ENCODE measurements around the gene RPL34.

RPL34 gene

DNA sequence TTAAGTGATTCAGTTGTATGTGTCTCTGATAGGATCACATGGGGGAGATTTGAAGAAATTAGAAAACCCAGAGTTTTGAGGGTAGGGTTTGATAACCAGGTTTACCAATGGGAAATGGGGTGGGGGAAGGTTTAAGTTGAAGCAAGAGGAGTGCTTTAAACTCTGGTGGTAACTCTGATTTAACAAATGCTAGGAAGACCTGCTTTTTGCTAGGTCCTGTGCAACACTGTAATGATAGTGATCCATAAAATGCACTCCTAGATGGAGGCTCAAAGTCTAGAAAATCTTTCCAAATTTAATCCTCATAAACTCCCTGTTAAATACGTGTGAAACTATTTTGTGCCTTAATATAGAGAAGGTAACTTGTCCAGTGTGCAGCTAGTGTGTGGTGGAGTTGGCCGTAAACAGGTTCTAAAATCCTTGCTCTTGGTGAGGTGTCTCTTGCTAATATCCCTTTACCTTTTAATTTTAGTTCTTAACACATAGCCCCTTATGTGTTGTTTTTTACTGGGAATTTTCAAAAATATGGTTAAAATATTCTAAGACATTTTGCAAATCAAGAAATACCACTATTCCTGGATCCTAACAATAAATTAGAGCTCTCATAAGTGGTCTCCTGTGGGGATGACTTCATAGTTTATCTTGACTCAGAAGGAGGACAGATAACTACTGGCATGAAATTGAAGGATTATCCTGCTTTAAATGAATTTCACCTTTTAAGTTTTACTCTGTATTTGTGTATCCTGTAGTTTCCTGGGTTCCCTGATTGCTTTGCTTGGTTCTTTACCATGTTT is 4.1 kb downstream of the RPL34 start:
- no peak for DNase-seq

DNA sequence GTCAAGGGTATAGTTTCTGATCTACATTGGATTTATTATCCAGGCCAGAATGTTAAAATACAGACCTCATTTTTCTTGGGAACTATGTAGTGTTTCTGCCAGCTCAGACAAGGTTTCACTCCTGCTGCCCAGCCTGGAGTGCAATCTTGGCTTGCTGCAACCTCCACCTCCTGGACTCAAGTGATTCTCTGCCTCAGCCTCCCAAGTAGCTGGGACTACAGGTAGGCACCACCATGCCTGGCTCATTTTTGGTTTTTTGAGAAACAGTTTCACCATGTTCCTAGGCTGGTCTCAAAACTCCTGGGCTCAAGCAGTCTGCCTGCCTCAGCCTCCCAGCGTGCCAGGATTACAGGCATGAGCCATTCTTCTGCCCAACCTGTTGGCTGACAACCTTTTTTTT is 5.7 kb downstream of the RPL34 start:
- DNase-seq = no peak

DNA sequence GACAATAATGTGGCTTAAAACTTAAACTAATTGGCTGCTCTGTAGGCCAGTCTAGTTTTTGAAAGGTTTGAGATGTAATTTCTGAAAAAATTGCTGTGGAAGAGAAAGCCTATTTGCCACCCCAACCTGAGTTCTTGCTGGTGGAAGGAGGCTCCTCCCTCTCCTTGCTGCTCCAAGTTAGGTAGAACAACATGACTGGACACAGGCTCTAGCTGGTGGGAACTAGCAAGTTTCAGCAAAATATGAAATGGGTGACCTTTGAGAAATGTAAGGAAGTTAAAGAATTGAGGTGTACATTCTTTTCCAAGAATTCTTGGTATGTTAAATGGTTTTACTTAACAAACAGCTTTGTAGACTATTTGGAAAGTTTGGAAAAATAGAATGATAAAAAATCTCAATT is 8.0 kb downstream of the RPL34 start:
- no peak for DNase-seq

DNA sequence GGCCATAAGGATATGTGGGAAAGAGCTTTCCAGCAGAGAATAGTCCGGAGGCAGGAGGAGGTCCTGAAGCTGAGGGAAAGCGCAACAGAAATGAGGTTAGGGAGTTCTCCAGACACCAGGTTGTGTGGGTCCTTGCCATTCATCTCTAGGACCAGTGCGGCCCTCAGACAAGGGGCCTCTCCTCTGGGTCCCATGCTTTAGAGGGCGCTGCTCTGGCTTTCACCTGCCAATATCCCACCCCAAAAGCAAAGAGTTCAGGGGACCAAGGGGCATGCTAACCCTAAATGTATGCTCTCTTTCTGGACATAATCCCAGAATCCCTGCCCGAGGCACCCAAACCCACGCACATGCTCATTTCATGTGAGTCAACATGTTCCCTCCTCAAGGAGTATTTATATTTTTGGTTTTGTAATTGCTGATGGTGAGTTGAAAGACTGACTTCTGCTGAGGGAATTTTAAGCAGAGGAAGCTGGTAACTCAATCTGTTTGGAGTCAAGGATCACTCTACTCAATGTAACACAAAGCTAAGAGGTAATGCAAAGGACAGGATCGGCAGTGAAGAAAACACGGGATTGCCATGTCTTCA is 14.8 kb downstream of the RPL34 start:
- no peak for DNase-seq

DNA sequence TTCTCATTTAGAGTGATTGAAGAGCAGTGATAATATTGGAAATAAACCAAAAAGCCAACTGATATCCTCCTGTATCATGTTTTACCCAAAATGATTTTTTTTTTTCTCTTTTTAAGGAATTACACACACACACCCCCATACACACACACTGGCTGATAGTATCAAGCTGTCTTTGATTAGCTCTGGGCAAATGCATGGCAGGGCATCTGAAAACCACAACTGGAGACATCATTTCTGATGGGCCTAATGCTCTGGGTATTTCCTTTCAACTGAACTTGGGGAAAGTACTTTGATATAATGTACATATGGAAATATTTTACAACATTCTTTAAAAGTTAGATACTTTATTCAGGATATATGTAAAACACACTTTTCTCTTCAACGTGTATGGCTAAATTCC is 15.9 kb downstream of the RPL34 start:
- DNase-seq = no peak

DNA sequence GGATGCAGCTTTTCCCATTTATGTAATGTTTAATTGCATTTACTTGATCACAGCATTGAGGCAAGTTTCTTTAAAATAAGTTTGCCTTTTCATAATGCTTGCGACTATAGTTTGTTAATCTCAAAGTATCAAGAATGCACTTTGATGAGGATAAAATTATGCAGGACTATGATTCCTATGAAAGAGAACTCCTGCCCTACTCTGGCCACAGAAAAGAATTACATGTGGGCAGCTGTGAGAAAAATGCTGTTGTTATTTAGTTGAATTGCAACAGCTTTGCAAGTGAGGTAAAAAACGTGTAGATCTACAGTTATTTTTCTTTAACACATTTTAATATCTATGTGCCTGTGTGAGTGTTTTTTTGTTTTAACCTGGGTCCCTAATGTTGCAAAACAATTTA is 17.5 kb downstream of the RPL34 start:
- no peak for DNase-seq

DNA sequence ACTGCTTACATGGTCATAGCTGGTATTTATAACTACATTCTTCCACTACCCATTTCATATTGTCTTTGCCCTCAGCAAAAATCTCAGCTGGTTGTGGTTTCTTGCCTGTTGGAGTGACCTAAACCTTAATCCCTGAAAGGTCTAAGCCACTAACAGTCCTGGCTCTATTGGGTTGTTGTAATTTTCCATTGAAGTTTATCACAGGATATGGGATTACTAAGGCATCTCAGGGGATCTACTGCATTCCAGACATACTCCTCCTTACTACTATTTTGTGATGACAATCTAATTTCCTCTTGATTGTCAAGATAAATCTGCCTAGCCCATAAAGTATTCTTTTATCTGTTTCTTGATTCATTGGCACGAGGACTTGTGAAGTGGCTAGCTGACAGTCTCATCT is 23.9 kb downstream of the RPL34 start:
- DNase-seq = no peak

DNA sequence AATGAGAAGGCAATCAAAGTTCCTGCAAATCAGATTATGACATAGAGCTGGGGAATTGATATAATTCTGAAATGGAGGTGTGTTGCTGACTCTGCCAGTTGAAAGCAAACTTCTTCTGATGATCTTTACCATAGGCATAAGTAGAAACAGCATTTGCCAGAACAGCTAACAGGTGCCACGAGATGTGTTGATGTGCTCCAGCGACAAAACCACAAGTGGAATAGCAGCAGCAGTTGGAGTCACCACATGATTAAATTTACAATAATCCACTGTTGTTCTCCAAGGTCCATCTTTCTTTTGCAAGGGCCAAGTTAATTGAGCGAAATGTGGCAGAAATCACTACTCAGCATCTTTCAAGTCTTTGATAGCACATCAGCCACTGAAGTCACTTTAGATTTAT is 26.3 kb downstream of the RPL34 start:
- DNase-seq = no peak

DNA sequence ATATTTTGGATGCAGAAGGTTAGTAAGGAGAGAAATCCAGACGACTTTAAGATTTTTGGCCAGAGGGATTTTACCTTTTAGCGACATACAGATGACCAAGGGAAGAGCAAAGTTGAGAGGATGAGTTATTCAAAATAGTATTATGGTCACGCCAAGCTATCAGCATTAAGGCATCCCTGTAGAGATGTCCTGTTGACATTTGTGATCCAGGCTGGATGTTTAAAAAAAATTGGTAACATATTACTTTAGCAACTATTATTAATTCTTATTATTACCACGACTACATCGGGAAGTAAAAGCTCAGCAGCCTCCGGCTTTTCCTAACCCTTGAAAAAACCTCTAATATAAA is 29.5 kb downstream of the RPL34 start:
- DNase-seq = no peak

DNA sequence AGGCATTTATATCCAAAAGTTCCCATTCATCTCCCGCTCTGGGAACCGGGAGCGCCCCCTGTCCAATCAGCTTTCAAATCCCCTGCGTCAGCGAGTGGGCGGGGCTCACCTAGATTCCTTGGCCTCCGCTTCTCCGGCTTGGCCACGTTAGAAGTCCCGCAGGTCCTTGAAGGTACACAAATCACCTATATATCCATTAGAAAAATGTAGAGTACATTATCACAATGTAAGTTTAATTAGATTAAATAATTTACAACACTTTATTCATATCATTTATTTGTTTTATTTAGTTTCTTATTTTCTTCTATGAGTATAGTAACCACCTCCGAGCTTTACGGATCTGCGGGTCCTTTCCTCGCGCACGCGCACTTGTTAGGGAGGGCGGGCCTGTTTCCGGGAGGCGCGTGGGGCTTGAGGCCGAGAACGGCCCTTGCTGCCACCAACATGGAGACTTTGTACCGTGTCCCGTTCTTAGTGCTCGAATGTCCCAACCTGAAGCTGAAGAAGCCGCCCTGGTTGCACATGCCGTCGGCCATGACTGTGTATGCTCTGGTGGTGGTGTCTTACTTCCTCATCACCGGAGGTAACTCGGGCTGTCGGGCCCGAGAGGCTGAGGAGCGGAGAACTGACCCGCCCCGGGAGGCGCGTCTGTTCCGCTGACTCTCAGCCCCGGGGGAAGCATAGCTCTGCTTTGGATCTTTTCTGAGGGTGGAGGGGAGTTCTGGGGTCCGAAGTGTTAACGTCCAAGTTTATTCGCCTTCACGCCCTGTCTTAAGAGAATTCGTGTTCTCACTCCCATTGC is 30.0 kb downstream of the RPL34 start, which contains the start of gene OSTC:
TSS of gene OSTC (plus strand) at position 388 of the 802 bp plus-strand sequence. CDS start at position 445, 57 bp downstream.
- DNase-seq = peak; percentile 92

DNA sequence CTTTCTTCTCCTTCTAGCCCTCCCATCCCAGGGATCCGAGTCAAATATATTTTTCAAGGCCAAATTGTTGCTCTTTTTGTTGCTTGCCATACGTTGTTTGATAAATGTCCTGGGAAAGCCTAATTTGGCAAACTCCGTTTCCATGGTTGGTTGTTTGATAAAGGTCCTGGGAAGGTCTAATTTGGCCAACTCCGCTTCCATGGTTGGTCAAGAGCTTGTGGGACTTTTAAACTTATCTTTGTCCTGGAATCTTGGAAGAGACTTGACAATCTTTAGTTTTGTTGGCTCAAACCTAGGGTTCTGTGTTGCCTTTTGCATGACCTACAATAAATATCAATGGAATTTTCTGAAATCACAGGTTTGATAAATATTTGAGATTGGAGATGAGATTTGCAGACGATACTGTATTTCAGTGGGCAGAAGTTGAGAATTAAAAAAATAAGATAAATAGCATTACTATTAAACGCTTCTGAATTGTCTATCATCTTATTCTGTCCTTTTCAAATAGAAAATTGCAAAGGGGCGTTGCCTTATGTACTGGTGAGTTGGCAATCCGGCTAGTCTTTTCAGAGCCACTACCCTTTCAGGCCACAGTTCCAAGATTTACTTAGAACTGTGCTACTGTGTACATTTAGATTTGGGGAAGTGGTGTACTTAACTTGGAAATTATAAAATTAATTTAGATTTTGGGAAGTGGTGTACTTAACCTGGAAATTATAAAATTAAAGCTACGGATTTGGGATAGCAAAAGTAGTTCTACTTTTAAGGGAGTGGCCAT is 30.8 kb downstream of the RPL34 start:
- DNase-seq = no peak

DNA sequence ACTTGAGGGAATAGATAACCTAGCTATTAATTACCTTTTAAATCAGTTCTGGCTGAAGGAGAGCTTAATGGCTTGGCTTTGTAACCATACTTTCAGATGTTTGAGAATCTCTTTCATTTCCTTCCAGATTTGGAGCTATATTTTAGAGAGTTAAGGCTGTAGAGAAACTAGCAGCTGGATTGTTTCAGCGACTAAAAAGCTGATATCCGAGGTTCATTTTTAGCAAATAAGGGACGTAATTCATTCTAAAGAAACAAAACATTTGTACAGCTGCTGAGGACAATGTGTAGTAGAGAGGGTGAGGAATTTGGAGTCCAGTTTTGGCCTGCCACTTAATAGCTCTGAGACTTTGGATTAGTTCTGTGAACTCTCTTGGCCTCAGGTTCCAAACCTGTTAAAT is 42.3 kb downstream of the RPL34 start:
- no peak for DNase-seq

DNA sequence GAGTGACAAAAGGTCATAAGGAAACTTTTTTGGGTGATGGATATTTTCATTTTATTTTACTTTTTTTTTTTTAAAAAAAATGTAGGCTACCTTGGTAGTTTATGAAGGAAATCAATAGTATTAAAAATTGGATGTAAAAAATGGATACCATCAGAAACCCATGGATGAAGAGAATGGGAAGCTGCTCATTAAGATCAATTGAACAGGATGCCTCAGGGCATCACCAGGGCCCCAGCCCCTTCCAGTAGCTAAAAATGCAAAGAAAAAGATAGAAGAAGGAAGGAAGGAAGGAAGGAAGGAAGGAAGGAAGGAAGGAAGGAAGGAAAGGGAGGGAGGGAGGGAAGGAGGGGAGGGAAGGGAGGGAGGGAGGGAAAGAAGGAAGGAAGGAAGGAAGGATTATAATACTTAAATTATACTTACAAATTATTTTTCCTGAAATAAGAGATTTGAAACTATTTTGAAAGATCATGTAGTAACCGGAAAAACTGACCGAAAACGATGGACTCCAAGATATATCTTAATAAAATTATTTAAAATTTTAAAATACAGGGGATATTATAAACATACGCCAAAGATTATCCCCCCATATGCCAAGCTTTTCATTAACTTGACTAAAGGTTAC is 54.1 kb downstream of the RPL34 start:
- DNase-seq = no peak
